ENCODE data around the gene UBASH3A. TPM values are rescaled to one million over a fixed set of nuclear protein-coding genes. Genes with fewer than 3 reads are reported as not detected.

UBASH3A gene
- total and polyA plus RNA-seq, 12 donors = 0.09 to 1.3 (median 0.15) TPM; not detected in 7

GRCh38 chr21:42414066-42414465, 10.4 kb downstream of the UBASH3A start:
- H3K4me3 ChIP-seq = no peak overlapping the region
- H3K36me3 ChIP-seq = peaks cover 0 to 7% (median 0%) of the 10 kb centered on the region in 9 donors
- TF ChIP-seq CTCF (IDR thresholded peaks at IDR 0.05) = no peak
- peaks cover 0 to 10% (median 0%) of the 10 kb centered on the region in 9 donors for H3K4me1 ChIP-seq
- 90% methylated on average over 8 of the region's 8 CpGs for WGBS, 2 donors
- peaks cover 0 to 37% (median 20%) of the 10 kb centered on the region in 7 donors for H3K27me3 ChIP-seq
- no peaks in the 10 kb centered on the region for H3K9me3 ChIP-seq
- intact Hi-C loops (cut with DNase I) = no loop called here
- DNase-seq = no peak
- H3K27ac ChIP-seq = peak overlapping the region in 1 of 10 donors; percentile 62
- ATAC-seq = no peak

- ATAC-seq (no peak), DNase-seq (no peak)
- TF ChIP-seq CTCF (IDR thresholded peaks at IDR 0.05) = no peak
- H3K9me3 ChIP-seq = peaks cover 0 to under 1% (median 0%) of the 10 kb centered on the region in 11 donors
- peaks cover 0 to 37% (median 16%) of the 10 kb centered on the region in 7 donors for H3K27me3 ChIP-seq
- intact Hi-C loops (cut with DNase I) = no loop called here
- H3K36me3 ChIP-seq = peaks cover 0 to 7% (median 0%) of the 10 kb centered on the region in 9 donors
- WGBS, 2 donors = 89 to 91% methylated on average over 8 of the region's 8 CpGs
- H3K27ac ChIP-seq = peak overlapping the region in 1 of 10 donors; percentile 62
- H3K4me3 ChIP-seq = no peak overlapping the region
- H3K4me1 ChIP-seq = peaks cover 0 to 10% (median 0%) of the 10 kb centered on the region in 9 donors
Measured at GRCh38 chr21:42414553-42414927, 10.8 kb downstream of the UBASH3A start.

- intact Hi-C loops (cut with DNase I) = no loop called here
- no peak for TF ChIP-seq CTCF (IDR thresholded peaks at IDR 0.05)
- H3K27me3 ChIP-seq = peaks cover 0 to 32% (median 16%) of the 10 kb centered on the region in 7 donors
- DNase-seq (no peak), ATAC-seq (peak in 2 of 8 donors; percentile 24 to 42)
- peaks cover 0 to 10% (median 0%) of the 10 kb centered on the region in 9 donors for H3K4me1 ChIP-seq
- peaks cover 0 to 7% (median 0%) of the 10 kb centered on the region in 11 donors for H3K9me3 ChIP-seq
- peaks cover 0 to 7% (median 0%) of the 10 kb centered on the region in 9 donors for H3K36me3 ChIP-seq
- peak overlapping the region in 1 of 10 donors; percentile 7 for H3K4me3 ChIP-seq
- H3K27ac ChIP-seq = peak overlapping the region in 1 of 10 donors; percentile 62
- 58 to 61% methylated on average over 27 of the region's 27 CpGs for WGBS, 2 donors
Measured at GRCh38 chr21:42414928-42415769, 11.4 kb downstream of the UBASH3A start.

GRCh38 chr21:42417533-42417932, 13.8 kb downstream of the UBASH3A start:
- peaks cover 0 to 22% (median 0%) of the 10 kb centered on the region in 11 donors for H3K9me3 ChIP-seq
- peaks cover 0 to 10% (median 0%) of the 10 kb centered on the region in 9 donors for H3K4me1 ChIP-seq
- no peak overlapping the region for H3K27ac ChIP-seq
- intact Hi-C loops (cut with DNase I) = no loop called here
- WGBS, 2 donors = 79 to 85% methylated on average over 6 of the region's 6 CpGs
- peaks cover 0 to 7% (median 0%) of the 10 kb centered on the region in 9 donors for H3K36me3 ChIP-seq
- no peak for DNase-seq
- ATAC-seq = no peak
- no peak for TF ChIP-seq CTCF (IDR thresholded peaks at IDR 0.05)
- H3K27me3 ChIP-seq = peaks cover 0 to 39% (median 19%) of the 10 kb centered on the region in 7 donors
- no peak overlapping the region for H3K4me3 ChIP-seq
